GM12872 (cell line): ENCODE data around the gene ADSS2.

ENCODE experiments used
- CTCF ChIP-seq: IDR thresholded peaks from 3 replicates; pipeline ENCODE4 v1.5.1; 2011; ENCODE audit warnings: low read depth, mild to moderate bottlenecking, low read length, moderate library complexity; ENCODE audit not compliant: insufficient read depth

ADSS2 gene

GRCh38 chr1:244451539-244451950 lies at the start of gene ADSS2:
Gene ADSS2, minus strand, starts transcription at chr1:244451909. Its CDS starts 92 bp downstream, at chr1:244451817.
- no peak for TF ChIP-seq CTCF

- no peak for TF ChIP-seq CTCF
Observed at GRCh38 chr1:244497805-244498204, 46.1 kb upstream of the ADSS2 start.

GRCh38 chr1:244496186-244496585 lies 44.5 kb upstream of the ADSS2 start:
- no peak for TF ChIP-seq CTCF

GRCh38 chr1:244494653-244495052 lies 42.9 kb upstream of the ADSS2 start:
- no peak for TF ChIP-seq CTCF

- no peak for TF ChIP-seq CTCF
Observed at GRCh38 chr1:244473059-244473605, 21.4 kb upstream of the ADSS2 start.

- TF ChIP-seq CTCF: no peak
Observed at GRCh38 chr1:244466724-244467123, 15.0 kb upstream of the ADSS2 start.

GRCh38 chr1:244461245-244462071 lies 9.7 kb upstream of the ADSS2 start, which contains the start of gene CATSPERE:
Gene CATSPERE, plus strand, starts transcription at chr1:244461273. Its CDS starts 157 bp downstream, at chr1:244461430.
- no peak for TF ChIP-seq CTCF
